Measurements from ENCODE around the gene TOX2. TPM values are rescaled to one million over a fixed set of nuclear protein-coding genes. Genes with fewer than 3 reads are reported as not detected.

The TOX2 gene
- total RNA-seq, 1 experiment from 2014 or later, result 2.7 TPM

DNA sequence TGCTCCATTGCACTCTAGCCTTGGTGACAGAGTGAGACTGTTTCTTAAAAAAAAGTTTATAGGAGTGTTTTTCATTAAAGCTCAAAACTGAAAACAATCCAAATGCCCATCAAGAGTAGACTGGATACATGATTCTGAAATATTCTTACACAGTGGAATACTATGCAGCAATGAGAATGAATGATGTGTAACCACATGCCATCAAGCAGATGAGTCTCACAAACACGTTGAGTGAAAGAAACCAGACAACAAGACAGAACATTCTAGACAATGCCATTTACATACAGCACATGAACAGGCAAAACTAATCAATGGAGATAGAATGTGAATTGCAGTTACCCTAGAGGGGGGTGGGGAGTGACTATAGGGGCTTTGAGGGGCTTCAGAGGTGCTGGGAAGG, 72.4 kb downstream of the TOX2 start:
- no peak overlapping the region for H3K27ac Mint-ChIP-seq (ENCODE audit: low read depth, unreplicated experiment)
- intact Hi-C loops (cut with micrococcal nuclease), result no loop called here
- H3K9me3 Mint-ChIP-seq (ENCODE audit: unreplicated experiment), result no peaks in the 10 kb centered on the region
- H3K27me3 Mint-ChIP-seq (ENCODE audit: insufficient read depth, unreplicated experiment), result no peaks in the 10 kb centered on the region
- no TSS peak for BruUV-seq (replicated peaks)
- TF ChIP-seq, protein P1, sequence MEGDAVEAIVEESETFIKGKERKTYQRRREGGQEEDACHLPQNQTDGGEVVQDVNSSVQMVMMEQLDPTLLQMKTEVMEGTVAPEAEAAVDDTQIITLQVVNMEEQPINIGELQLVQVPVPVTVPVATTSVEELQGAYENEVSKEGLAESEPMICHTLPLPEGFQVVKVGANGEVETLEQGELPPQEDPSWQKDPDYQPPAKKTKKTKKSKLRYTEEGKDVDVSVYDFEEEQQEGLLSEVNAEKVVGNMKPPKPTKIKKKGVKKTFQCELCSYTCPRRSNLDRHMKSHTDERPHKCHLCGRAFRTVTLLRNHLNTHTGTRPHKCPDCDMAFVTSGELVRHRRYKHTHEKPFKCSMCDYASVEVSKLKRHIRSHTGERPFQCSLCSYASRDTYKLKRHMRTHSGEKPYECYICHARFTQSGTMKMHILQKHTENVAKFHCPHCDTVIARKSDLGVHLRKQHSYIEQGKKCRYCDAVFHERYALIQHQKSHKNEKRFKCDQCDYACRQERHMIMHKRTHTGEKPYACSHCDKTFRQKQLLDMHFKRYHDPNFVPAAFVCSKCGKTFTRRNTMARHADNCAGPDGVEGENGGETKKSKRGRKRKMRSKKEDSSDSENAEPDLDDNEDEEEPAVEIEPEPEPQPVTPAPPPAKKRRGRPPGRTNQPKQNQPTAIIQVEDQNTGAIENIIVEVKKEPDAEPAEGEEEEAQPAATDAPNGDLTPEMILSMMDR (IDR thresholded peaks at IDR 0.05; ENCODE audit: unreplicated experiment), result no peak
- H3K4me1 Mint-ChIP-seq (ENCODE audit: insufficient read depth, unreplicated experiment), result no peaks in the 10 kb centered on the region
- no peak overlapping the region for H3K4me3 Mint-ChIP-seq (ENCODE audit: unreplicated experiment)
- H3K36me3 Mint-ChIP-seq (ENCODE audit: insufficient read depth, unreplicated experiment), result no peaks in the 10 kb centered on the region
- CTCF ChIA-PET, result interaction anchor here (0.6 to 1.5 kb wide), 6 partner anchors 9 to 236 kb away, joined by 3 to 6 read pairs (median 4); no protein-coding TSS in a partner anchor
- DNase-seq (ENCODE audit: unreplicated experiment), result no peak
- POLR2A ChIA-PET, result interaction anchor here (0.7 kb wide), 1 partner anchor 41 kb away, joined by 3 read pairs; no protein-coding TSS in a partner anchor

DNA sequence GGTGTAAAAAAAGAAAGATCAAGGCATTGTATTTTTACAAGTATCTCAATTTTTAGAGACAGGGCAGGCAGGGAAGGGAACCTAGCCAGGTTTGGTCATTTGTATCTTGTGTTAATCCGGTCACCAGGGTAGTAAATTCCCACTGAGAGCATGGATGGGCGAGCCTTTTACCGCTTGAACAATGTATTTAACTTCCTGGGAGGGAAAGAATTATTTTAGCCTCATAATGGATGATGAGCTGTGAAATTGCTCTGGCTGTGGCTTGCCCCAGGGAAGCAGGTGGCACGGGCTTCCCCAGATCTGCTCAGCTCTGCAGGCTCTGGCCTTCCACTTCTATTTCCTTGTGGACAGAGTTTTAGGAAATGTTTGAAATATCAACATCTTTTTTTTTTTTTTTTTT, 72.9 kb downstream of the TOX2 start:
- H3K4me1 Mint-ChIP-seq (ENCODE audit: insufficient read depth, unreplicated experiment), result no peaks in the 10 kb centered on the region
- H3K9me3 Mint-ChIP-seq (ENCODE audit: unreplicated experiment), result no peaks in the 10 kb centered on the region
- no peak overlapping the region for H3K4me3 Mint-ChIP-seq (ENCODE audit: unreplicated experiment)
- TF ChIP-seq, protein P1 (IDR thresholded peaks at IDR 0.05; ENCODE audit: unreplicated experiment), result no peak
- ChIA-PET POLR2A (no interaction called here), CTCF (interaction anchor here (0.6 to 1.5 kb wide), 6 partner anchors 9 to 237 kb away, joined by 3 to 6 read pairs (median 4); no protein-coding TSS in a partner anchor)
- intact Hi-C loops (cut with micrococcal nuclease), result no loop called here
- no peaks in the 10 kb centered on the region for H3K36me3 Mint-ChIP-seq (ENCODE audit: insufficient read depth, unreplicated experiment)
- no peak overlapping the region for H3K27ac Mint-ChIP-seq (ENCODE audit: low read depth, unreplicated experiment)
- no peak for DNase-seq (ENCODE audit: unreplicated experiment)
- no peaks in the 10 kb centered on the region for H3K27me3 Mint-ChIP-seq (ENCODE audit: insufficient read depth, unreplicated experiment)
- no TSS peak for BruUV-seq (replicated peaks)

DNA sequence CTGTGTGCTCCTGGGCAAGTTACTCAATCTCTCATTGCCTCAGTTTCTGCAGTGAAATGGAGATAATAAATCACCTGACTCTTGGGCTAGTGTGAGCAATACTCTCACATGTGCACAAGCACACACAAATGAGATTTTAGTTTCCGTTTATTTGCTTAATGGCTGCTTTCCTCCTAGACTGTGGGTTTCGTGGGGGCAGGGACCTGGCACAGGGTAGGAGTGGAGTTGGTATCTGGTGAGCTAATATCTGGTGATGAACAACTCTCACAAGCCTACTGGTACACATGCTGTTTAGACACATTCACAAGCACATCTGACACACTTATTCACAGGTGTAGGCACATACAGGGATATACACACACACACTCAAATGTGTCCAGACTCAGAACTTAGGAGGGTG, 73.8 kb downstream of the TOX2 start:
- Mint-ChIP-seq H3K4me1 (ENCODE audit: insufficient read depth, unreplicated experiment) (no peaks in the 10 kb centered on the region), H3K27ac (ENCODE audit: low read depth, unreplicated experiment) (no peak overlapping the region), H3K36me3 (ENCODE audit: insufficient read depth, unreplicated experiment) (no peaks in the 10 kb centered on the region), H3K9me3 (ENCODE audit: unreplicated experiment) (no peaks in the 10 kb centered on the region), H3K27me3 (ENCODE audit: insufficient read depth, unreplicated experiment) (no peaks in the 10 kb centered on the region), H3K4me3 (ENCODE audit: unreplicated experiment) (no peak overlapping the region)
- TF ChIP-seq, protein P1 (IDR thresholded peaks at IDR 0.05; ENCODE audit: unreplicated experiment), result no peak
- BruUV-seq (replicated peaks), result no TSS peak
- ChIA-PET POLR2A (no interaction called here), CTCF (interaction anchor here (1.3 to 1.9 kb wide), 2 partner anchors 11 to 92 kb away, joined by 6 to 7 read pairs; no protein-coding TSS in a partner anchor)
- DNase-seq (ENCODE audit: unreplicated experiment), result no peak
- intact Hi-C loops (cut with micrococcal nuclease), result no loop called here

DNA sequence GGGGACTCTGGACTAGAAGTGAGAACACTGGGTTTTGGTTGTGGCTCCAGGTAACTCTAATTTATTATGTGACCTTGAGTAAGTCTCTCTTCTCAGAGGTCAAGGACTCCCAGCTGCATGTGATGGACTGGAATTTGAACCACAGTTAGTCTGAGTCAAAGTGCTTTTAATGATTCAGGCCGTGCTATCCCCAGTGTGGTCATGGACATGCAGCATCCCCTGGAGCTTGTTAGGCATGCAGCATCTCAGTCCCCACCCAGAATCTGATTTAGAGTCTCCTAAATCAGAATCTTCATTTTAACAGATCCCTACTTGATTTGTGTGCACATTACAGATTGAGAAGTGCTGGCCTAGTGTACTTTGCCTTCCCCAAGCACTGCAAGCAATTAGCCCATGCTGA, 74.2 kb downstream of the TOX2 start:
- no peaks in the 10 kb centered on the region for H3K36me3 Mint-ChIP-seq (ENCODE audit: insufficient read depth, unreplicated experiment)
- ChIA-PET CTCF (interaction anchor here (0.6 to 1.9 kb wide), 4 partner anchors 11 to 543 kb away, joined by 4 to 7 read pairs (median 6); no protein-coding TSS in a partner anchor), POLR2A (no interaction called here)
- H3K27ac Mint-ChIP-seq (ENCODE audit: low read depth, unreplicated experiment), result no peak overlapping the region
- no peaks in the 10 kb centered on the region for H3K9me3 Mint-ChIP-seq (ENCODE audit: unreplicated experiment)
- intact Hi-C loops (cut with micrococcal nuclease), result no loop called here
- H3K4me1 Mint-ChIP-seq (ENCODE audit: insufficient read depth, unreplicated experiment), result no peaks in the 10 kb centered on the region
- TF ChIP-seq, protein P1 (IDR thresholded peaks at IDR 0.05; ENCODE audit: unreplicated experiment), result no peak
- BruUV-seq (replicated peaks), result no TSS peak
- no peaks in the 10 kb centered on the region for H3K27me3 Mint-ChIP-seq (ENCODE audit: insufficient read depth, unreplicated experiment)
- H3K4me3 Mint-ChIP-seq (ENCODE audit: unreplicated experiment), result no peak overlapping the region
- no peak for DNase-seq (ENCODE audit: unreplicated experiment)
